Stomach (tissue), 9 donors: ENCODE measurements around the gene BBS4. TPM values are rescaled to one million over a fixed set of nuclear protein-coding genes. Genes with fewer than 3 reads are reported as not detected.

Experiments
- DNase-seq, 2 donors: peaks; one replicate each; pipeline versions ENCODE4 v3.0.0 to v3.0.0-alpha.2; 2013 to 2019
- H3K27ac ChIP-seq, 5 donors: fragments of 200-600 bp in 4 of 5; sonication (generic) in 4 of 5; one replicate each; pipeline ENCODE4 v1.5.1; 2013 to 2019; ENCODE audit warnings: mild to moderate bottlenecking in 1 of 5, moderate library complexity in 1 of 5
- H3K27me3 ChIP-seq, 3 donors: fragments of 200-600 bp; sonication (generic); one replicate each; pipeline ENCODE4 v1.5.1; 2017 to 2019; ENCODE audit warnings: mixed run types in 1 of 3
- H3K36me3 ChIP-seq, 4 donors: fragments of 200-600 bp; sonication (generic); 1 replicate in 3 of 4; 2 replicates in 1 of 4; pipeline ENCODE4 v1.5.1; 2016 to 2019
- H3K4me1 ChIP-seq, 4 donors: fragments of 200-600 bp; sonication (generic); one replicate each; pipeline ENCODE4 v1.5.1; 2016 to 2019
- H3K4me3 ChIP-seq, 4 donors: fragments of 200-600 bp; sonication (generic) in 3 of 4; one replicate each; pipeline ENCODE4 v1.5.1; 2016 to 2019; ENCODE audit warnings: mild to moderate bottlenecking in 1 of 4
- H3K9me3 ChIP-seq, 4 donors: fragments of 200-600 bp; sonication (generic); one replicate each; pipeline ENCODE4 v1.5.1; 2016 to 2019
- EP300 ChIP-seq: sonication (generic); formaldehyde crosslinking; IDR thresholded peaks from one replicate; pipeline ENCODE4 v1.6.1; 2017; ENCODE audit warnings: antibody characterized with exemption
- POLR2A ChIP-seq, 4 donors: fragments of 450-650 bp; IDR thresholded peaks; one replicate each; pipeline ENCODE4 v1.6.1; 2016; ENCODE audit warnings: antibody characterized with exemption in 4 of 4, control low read depth in 2 of 4, mild to moderate bottlenecking in 1 of 4, moderate library complexity in 1 of 4
- POLR2AphosphoS5 ChIP-seq, 3 donors: sonication (generic); formaldehyde crosslinking; IDR thresholded peaks; one replicate each; pipeline ENCODE4 v1.6.1; 2016; ENCODE audit warnings: antibody characterized with exemption in 3 of 3
- WGBS, 5 donors: extraction: QIAGEN DNeasy Blood & Tissue Kit in 3 of 5; methylation state at CpG; one replicate each; pipeline versions ENCODE4 v1.1.5 to v1.1.7; 2013 to 2018; 5-methylcytosine and 5-hydroxymethylcytosine counted together
- intact Hi-C: fragments of 100-400 bp; cut with DNase I; formaldehyde crosslinking; loops from one replicate; pipeline ENCODE4 v1.15.1; 2023; ENCODE audit warnings: low total_unique reads
- polyA plus RNA-seq, 3 donors: library from polyadenylated mRNA; stranded (reverse); fragments of 200-250 nt; gene quantifications; one replicate each; pipeline ENCODE4 v1.2.3, GENCODE V29; 2013
- total RNA-seq, 5 donors: library from RNA; depleted of rRNA; stranded (reverse); fragments of >200 nt; gene quantifications; one replicate each; pipeline versions ENCODE4 v1.1.0 to v1.2.3, GENCODE V29; 2014 to 2016
- TF ChIP-seq, protein P1 (sequence below), 7 experiments: fragments of 450-650 bp in 4 of 7; fragments of 200-600 bp in 3 of 7; sonication (generic) in 3 of 7; IDR thresholded peaks; one replicate each; pipeline ENCODE4 v1.5.1; 2016 to 2019; ENCODE audit warnings: antibody characterized with exemption in 7 of 7, control low read depth in 2 of 7, mild to moderate bottlenecking in 1 of 7
- donor health status: healthy with polysubstance abuse.
- donor health status: Bipolar disorder and iron deficiency.
- donor health status: healthy.

Gene BBS4
- total and polyA plus RNA-seq, 8 donors = 4.3 to 53.1 (median 17.5) TPM

DNA sequence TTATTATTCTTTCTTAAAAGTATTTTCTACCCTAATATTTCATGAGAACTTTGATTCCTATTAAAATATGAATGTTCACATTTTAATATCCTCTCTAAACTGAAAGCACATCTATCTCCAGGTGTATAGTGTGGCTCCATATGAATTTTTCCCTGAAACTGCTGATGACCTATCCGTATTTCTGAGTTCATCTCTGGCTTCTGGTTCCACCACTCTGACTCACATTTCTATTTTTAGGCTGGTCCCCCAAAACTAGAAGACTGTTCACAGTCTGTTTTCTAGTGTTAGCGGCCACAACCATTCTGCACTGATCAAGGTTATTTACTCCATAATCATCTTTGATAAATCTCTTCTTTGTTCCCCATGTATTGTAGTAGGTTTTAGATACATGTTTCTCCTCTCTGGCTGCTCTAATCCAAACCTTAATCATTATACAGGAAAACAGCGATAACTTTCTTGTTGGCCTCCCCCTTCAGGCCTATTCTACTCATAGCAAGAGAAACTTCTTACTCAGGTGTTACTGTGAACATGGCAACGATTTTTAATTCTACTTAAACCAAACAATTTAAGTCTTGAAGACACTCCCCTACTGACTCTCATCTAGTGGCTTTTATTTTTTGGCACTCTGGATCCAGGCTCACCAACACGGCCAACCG lies 84.8 kb downstream of the BBS4 start:
- Histone ChIP-seq H3K4me3 (no peak overlapping the region), H3K27ac (no peak overlapping the region), H3K9me3 (peaks cover 0 to 22% (median 11%) of the 10 kb centered on the region in 4 donors), H3K4me1 (peaks cover 0 to 14% (median 0%) of the 10 kb centered on the region in 4 donors), H3K36me3 (peaks cover 22 to 97% (median 95%) of the 10 kb centered on the region in 4 donors), H3K27me3 (no peaks in the 10 kb centered on the region)
- TF ChIP-seq, protein P1, sequence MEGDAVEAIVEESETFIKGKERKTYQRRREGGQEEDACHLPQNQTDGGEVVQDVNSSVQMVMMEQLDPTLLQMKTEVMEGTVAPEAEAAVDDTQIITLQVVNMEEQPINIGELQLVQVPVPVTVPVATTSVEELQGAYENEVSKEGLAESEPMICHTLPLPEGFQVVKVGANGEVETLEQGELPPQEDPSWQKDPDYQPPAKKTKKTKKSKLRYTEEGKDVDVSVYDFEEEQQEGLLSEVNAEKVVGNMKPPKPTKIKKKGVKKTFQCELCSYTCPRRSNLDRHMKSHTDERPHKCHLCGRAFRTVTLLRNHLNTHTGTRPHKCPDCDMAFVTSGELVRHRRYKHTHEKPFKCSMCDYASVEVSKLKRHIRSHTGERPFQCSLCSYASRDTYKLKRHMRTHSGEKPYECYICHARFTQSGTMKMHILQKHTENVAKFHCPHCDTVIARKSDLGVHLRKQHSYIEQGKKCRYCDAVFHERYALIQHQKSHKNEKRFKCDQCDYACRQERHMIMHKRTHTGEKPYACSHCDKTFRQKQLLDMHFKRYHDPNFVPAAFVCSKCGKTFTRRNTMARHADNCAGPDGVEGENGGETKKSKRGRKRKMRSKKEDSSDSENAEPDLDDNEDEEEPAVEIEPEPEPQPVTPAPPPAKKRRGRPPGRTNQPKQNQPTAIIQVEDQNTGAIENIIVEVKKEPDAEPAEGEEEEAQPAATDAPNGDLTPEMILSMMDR (IDR thresholded peaks at IDR 0.05) = no peak
- TF ChIP-seq POLR2A (IDR thresholded peaks at IDR 0.05) (no peak), POLR2AphosphoS5 (IDR thresholded peaks at IDR 0.05) (no peak), EP300 (no peak)
- no peak for DNase-seq
- WGBS, 5 donors = 79 to 84% (median 83%) methylated on average over 6 of the region's 6 CpGs
- intact Hi-C loops = no loop called here

DNA sequence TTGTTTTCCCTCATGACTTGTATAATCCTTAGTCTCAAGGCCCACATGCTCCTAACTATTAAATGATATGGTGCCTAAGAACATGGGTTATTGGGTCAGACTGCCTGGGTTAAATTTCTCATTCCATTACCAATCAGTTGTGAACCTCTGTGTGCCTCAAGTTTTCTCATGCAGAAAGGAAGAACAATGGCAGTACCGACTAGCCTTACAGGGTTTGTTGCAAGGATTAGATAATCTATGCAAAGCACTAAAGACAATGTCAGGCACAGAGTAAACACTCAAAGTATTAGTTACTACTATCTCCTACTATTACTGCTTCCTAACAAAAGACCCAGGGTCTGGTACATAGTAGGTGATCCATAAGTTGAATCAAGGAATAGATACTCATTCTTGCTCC lies 85.3 kb downstream of the BBS4 start:
- no peak for TF ChIP-seq POLR2AphosphoS5 (IDR thresholded peaks at IDR 0.05)
- TF ChIP-seq, protein P1 (IDR thresholded peaks at IDR 0.05) = no peak
- TF ChIP-seq POLR2A (IDR thresholded peaks at IDR 0.05) = no peak
- no peak for TF ChIP-seq EP300
- Histone ChIP-seq H3K27ac (no peak overlapping the region), H3K36me3 (peaks cover 16 to 97% (median 92%) of the 10 kb centered on the region in 4 donors), H3K27me3 (no peaks in the 10 kb centered on the region), H3K4me3 (no peak overlapping the region), H3K4me1 (peaks cover 0 to 14% (median 0%) of the 10 kb centered on the region in 4 donors), H3K9me3 (peaks cover 0 to 22% (median 10%) of the 10 kb centered on the region in 4 donors)
- DNase-seq = no peak
- intact Hi-C loops = no loop called here
- 29 to 60% (median 48%) methylated on average over 1 of the region's 1 CpG for WGBS, 5 donors

DNA sequence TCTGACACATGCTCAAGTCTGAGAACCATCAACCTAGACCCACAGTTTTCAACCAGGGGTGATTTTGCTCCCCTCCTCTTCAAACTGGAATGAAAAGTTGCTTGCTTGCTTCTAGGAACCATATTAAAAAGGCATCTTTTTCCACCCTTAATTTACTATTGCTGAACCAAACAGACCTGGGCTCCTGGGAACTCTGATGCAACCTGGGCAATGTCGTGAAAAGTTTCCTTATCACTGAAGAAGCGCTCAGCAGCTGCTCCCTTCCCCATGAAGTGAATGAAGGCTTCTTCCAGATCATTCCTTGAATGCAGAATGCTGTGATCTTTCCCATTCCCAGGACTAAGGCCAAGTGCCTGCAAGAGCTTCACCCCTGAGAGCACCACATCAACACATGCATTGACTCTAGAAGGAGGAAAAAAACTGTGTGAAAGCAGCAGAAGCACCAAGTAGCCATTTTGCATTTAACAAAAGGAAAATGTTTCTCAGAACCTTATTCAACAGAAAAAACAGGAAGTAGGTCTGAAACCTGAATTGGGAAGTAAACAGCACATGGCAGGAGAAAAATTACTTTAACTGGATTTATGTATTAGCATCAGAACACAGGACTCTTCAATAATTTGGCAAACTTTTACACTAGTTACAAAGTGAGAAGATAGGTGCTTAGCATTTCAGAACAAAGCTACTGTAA lies 88.8 kb downstream of the BBS4 start:
- H3K9me3 ChIP-seq = no peaks in the 10 kb centered on the region
- TF ChIP-seq EP300 = no peak
- TF ChIP-seq, protein P1 (IDR thresholded peaks at IDR 0.05) = no peak
- no peak for TF ChIP-seq POLR2A (IDR thresholded peaks at IDR 0.05)
- TF ChIP-seq POLR2AphosphoS5 (IDR thresholded peaks at IDR 0.05) = no peak
- no peak overlapping the region for H3K4me3 ChIP-seq
- H3K27ac ChIP-seq = no peak overlapping the region
- intact Hi-C loops = no loop called here
- 77 to 92% (median 91%) methylated on average over 2 of the region's 2 CpGs for WGBS, 5 donors
- H3K36me3 ChIP-seq = peaks cover 8 to 97% (median 85%) of the 10 kb centered on the region in 4 donors
- DNase-seq = no peak
- H3K4me1 ChIP-seq = peaks cover 0 to 20% (median 2%) of the 10 kb centered on the region in 4 donors
- H3K27me3 ChIP-seq = no peaks in the 10 kb centered on the region

DNA sequence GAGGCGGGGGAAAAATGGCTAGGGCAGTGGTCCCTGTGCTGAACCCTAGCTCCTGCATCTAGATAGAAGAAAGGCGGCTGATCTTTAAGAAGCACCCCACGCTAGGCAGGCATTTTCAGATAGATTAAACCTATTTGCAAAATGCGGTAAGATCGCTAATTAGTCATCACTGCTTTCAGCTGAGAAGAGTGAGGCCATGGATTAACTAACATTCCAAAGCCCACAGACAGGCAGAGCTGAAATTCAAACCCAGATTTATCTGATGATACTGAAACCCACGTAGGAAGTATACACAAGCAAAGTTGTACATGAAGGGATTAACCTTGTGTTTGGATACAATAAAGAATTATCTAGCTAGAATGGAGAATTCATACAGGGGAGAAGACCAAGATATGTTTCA lies 92.8 kb downstream of the BBS4 start:
- DNase-seq = no peak
- H3K27ac ChIP-seq = no peak overlapping the region
- H3K4me1 ChIP-seq = peaks cover 11 to 48% (median 27%) of the 10 kb centered on the region in 4 donors
- peaks cover 0 to 60% (median 52%) of the 10 kb centered on the region in 4 donors for H3K36me3 ChIP-seq
- no peak overlapping the region for H3K4me3 ChIP-seq
- H3K27me3 ChIP-seq = no peaks in the 10 kb centered on the region
- no peaks in the 10 kb centered on the region for H3K9me3 ChIP-seq
- 77 to 88% (median 85%) methylated on average over 6 of the region's 6 CpGs for WGBS, 5 donors
- intact Hi-C loops = no loop called here
- no peak for TF ChIP-seq POLR2AphosphoS5 (IDR thresholded peaks at IDR 0.05)
- no peak for TF ChIP-seq POLR2A (IDR thresholded peaks at IDR 0.05)
- TF ChIP-seq EP300 = no peak
- TF ChIP-seq, protein P1 (IDR thresholded peaks at IDR 0.05) = no peak
